Purkinje cell (primary cell): Measurements from ENCODE around the gene CDADC1. TPM values are rescaled to one million over a fixed set of nuclear protein-coding genes. Genes with fewer than 3 reads are reported as not detected.

Experiments used
- polyA plus RNA-seq: library from polyadenylated mRNA; unstranded; fragments of >200 nt; fragmentation: Nextera tagmentation; gene quantifications from 2 replicates; pipeline ENCODE4 v1.2.1, GENCODE V29; 2014

The CDADC1 gene
- 70.3 and 84.0 TPM in 2 replicates for polyA plus RNA-seq

GRCh38 chr13:49247643-49248621, at the start of gene CDADC1:
Gene CDADC1 (plus strand): TSS chr13:49247925. CDS start chr13:49248038, 113 bp downstream.

DNA sequence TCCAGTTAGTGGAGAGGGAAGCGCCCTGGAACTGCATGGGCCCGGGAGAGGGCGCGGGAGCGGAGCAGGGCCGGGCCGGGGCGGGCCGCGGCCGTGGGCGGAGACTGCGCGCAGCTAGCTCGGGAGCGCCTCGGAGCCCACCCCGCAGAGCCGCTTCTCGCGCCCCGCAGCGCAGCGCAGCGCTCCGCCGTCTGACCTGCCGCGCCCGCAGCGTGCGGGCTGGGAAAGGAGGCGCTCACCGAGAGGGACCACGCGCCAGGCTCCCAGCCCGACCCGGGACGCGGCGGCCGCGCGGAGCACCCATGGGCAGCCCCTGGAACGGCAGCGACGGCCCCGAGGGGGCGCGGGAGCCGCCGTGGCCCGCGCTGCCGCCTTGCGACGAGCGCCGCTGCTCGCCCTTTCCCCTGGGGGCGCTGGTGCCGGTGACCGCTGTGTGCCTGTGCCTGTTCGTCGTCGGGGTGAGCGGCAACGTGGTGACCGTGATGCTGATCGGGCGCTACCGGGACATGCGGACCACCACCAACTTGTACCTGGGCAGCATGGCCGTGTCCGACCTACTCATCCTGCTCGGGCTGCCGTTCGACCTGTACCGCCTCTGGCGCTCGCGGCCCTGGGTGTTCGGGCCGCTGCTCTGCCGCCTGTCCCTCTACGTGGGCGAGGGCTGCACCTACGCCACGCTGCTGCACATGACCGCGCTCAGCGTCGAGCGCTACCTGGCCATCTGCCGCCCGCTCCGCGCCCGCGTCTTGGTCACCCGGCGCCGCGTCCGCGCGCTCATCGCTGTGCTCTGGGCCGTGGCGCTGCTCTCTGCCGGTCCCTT, 27.5 kb upstream of the CDADC1 start, which contains the start of gene MLNR:
TSS of gene MLNR (plus strand) at position 303 of the 820 bp plus-strand sequence. CDS start at position 303, 0 bp downstream.

Other genes starting within 250 kb of the CDADC1 start
- not detected in 2 replicates for gene MLNR, start 27.6 kb upstream of the CDADC1 start, polyA plus RNA-seq
- 12.7 and 19.3 TPM in 2 replicates for gene CAB39L, start 196.1 kb downstream of the CDADC1 start, polyA plus RNA-seq
- gene SETDB2, start 196.3 kb downstream of the CDADC1 start, polyA plus RNA-seq = 4.9 and 6.9 TPM in 2 replicates
- gene PHF11, start 248.0 kb downstream of the CDADC1 start, polyA plus RNA-seq = 29.3 and 36.7 TPM in 2 replicates